HepG2 (cell line): ENCODE data around the gene ABCC10. TPM values are rescaled to one million over a fixed set of nuclear protein-coding genes. Genes with fewer than 3 reads are reported as not detected.

ENCODE experiments used
- ISX ChIP-seq: sonication (generic); formaldehyde crosslinking; conservative IDR thresholded peaks from 2 replicates; pipeline ENCODE4 v1.5.0; 2020; ENCODE audit warnings: missing genetic modification reagents
- MAFF ChIP-seq: IDR thresholded peaks from 2 replicates; pipeline ENCODE4 v1.6.1; 2011; ENCODE audit warnings: low read depth, low read length, improper control_type of control experiment
- NR2F1 ChIP-seq, 2 experiments: fragments of 450-650 bp in 1 of 2; formaldehyde crosslinking in 1 of 2; IDR thresholded peaks; 2 replicates each; pipeline versions ENCODE4 v1.5.0 to v1.6.1; 2016 to 2020; ENCODE audit warnings: mild to moderate bottlenecking in 1 of 2, missing compliant biosample characterization in 1 of 2, missing genetic modification reagents in 1 of 2, moderate library complexity in 1 of 2
- NR2F6 ChIP-seq, 2 experiments: IDR thresholded peaks; 2 replicates each; pipeline ENCODE4 v1.6.1; 2016; ENCODE audit warnings: antibody characterized with exemption in 1 of 2, mild to moderate bottlenecking in 1 of 2
- SMAD9 ChIP-seq: sonication (generic); formaldehyde crosslinking; IDR thresholded peaks from 2 replicates; pipeline ENCODE4 v1.5.1; 2020; ENCODE audit warnings: mild to moderate bottlenecking, missing genetic modification reagents
- ZFP90 ChIP-seq: sonication (generic); formaldehyde crosslinking; IDR thresholded peaks from 2 replicates; pipeline ENCODE4 v1.8.0; 2022; ENCODE audit warnings: missing genetic modification reagents, mild to moderate bottlenecking, inconsistent platforms, borderline replicate concordance
- ZKSCAN8 ChIP-seq: IDR thresholded peaks from 2 replicates; pipeline ENCODE4 v1.6.1; 2016; ENCODE audit warnings: borderline replicate concordance, missing genetic modification reagents, missing compliant biosample characterization
- ZMYM3 ChIP-seq: sonication (generic); formaldehyde crosslinking; IDR thresholded peaks from 2 replicates; pipeline ENCODE4 v1.5.1; 2020; ENCODE audit warnings: mild to moderate bottlenecking, missing genetic modification reagents
- ZNF225 ChIP-seq: sonication (generic); formaldehyde crosslinking; IDR thresholded peaks from 2 replicates; pipeline ENCODE4 v1.4.0; 2020; ENCODE audit warnings: mild to moderate bottlenecking, missing genetic modification reagents
- ZNF264 ChIP-seq: sonication (generic); formaldehyde crosslinking; IDR thresholded peaks from 2 replicates; pipeline ENCODE4 v1.4.0; 2020; ENCODE audit warnings: missing genetic modification reagents
- ZNF547 ChIP-seq: sonication (generic); formaldehyde crosslinking; IDR thresholded peaks from 2 replicates; pipeline ENCODE4 v1.5.1; 2020; ENCODE audit warnings: mild to moderate bottlenecking, missing genetic modification reagents
- ZNF660 ChIP-seq: sonication (generic); formaldehyde crosslinking; IDR thresholded peaks from 2 replicates; pipeline ENCODE4 v1.5.1; 2020; ENCODE audit warnings: mild to moderate bottlenecking, low read depth, missing genetic modification reagents, borderline replicate concordance
- polyA plus RNA-seq, 8 experiments: library from polyadenylated mRNA; depleted of rRNA in 3 of 8; stranded (reverse) in 7 of 8; unstranded in 1 of 8; fragments of >200 nt; fragmentation: Illumina TruSeq in 4 of 8; extraction: Trizol in 4 of 8; gene quantifications; 2 replicates each; pipeline versions ENCODE4 v1.2.1 to v1.2.3, GENCODE V29; 2011 to 2016; ENCODE audit warnings: low read depth in 4 of 8, missing spikeins in 1 of 8, mixed read lengths in 1 of 8; ENCODE audit not compliant: insufficient read depth in 1 of 8
- total RNA-seq, 5 experiments: library from RNA; depleted of rRNA; stranded (reverse); fragments of >200 nt; fragmentation: Illumina TruSeq; extraction: Trizol; gene quantifications; 2 replicates each; pipeline ENCODE4 v1.2.3, GENCODE V29; 2016; ENCODE audit warnings: low read depth in 1 of 5
- TF ChIP-seq, protein P1 (sequence below): sonication (generic); formaldehyde crosslinking; IDR thresholded peaks from 2 replicates; pipeline ENCODE4 v1.5.0; 2020; ENCODE audit warnings: missing genetic modification reagents, mild to moderate bottlenecking, borderline replicate concordance
- TF ChIP-seq, protein P2 (sequence below): sonication (generic); formaldehyde crosslinking; IDR thresholded peaks from 2 replicates; pipeline ENCODE4 v1.5.0; 2020; ENCODE audit warnings: missing genetic modification reagents
- TF ChIP-seq, protein P3 (sequence below): sonication (generic); formaldehyde crosslinking; IDR thresholded peaks from 2 replicates; pipeline ENCODE4 v1.5.1; 2020; ENCODE audit warnings: missing genetic modification reagents, mild to moderate bottlenecking, borderline replicate concordance
- TF ChIP-seq, protein P4 (sequence below): IDR thresholded peaks from 2 replicates; pipeline ENCODE4 v1.6.1; 2016; ENCODE audit warnings: missing compliant biosample characterization, missing genetic modification reagents, borderline replicate concordance

The ABCC10 gene
- total and polyA plus RNA-seq, 2 of the 13 experiments (the other 11 are each of a cell fraction or from before 2014, with no cell fraction given): 16.0 to 24.3 TPM

DNA sequence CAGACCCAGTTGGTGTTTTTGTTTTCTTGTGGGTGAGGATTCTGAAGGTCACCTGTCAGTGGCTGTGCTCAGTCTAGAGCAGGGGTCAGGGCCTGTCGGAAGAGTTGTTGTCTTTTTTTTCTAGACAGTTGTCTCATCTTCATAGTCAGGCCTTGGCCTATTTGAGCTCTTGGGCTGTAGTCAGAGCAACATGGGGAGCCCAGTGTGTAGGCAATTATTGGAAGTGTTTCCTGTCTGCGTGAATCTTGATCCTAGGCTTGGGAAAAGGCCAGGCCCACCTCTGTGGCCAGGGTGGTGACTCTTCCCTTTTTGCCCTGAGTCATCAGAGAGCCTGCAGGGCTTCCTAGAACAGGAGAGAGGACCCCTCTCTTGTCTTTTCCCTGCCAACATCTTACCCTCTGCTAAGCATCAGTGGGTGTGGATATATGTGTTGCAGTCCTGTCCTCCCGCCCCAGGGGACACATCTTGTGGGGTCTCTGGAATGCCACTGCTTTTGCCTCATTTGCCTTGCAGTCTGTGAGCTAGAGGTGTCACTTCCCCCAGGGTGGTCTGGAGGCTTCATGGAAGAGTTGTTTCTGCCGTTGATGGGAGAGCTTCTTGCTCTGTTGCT, 61.4 kb downstream of the ABCC10 start (continued):
- TF ChIP-seq NR2F6 (IDR thresholded peaks at IDR 0.05) (peak; percentile 75), NR2F6 (CRISPR knock-in tag; IDR thresholded peaks at IDR 0.05) (peak; percentile 87), NR2F1 (CRISPR knock-in tag; IDR thresholded peaks at IDR 0.05) (peak; percentile 64 to 65; a peak in 3 of 4 replicates), MAFF (peak; percentile 48), ISX (CRISPR knock-in tag) (0 out of 2 replicates have a peak, but pooled peaks have one; percentile 0), ZFP90 (CRISPR knock-in tag) (peak; percentile 51; the same call in 1 of the 2 replicates), ZNF264 (CRISPR knock-in tag) (peak; percentile 69), ZKSCAN8 (CRISPR knock-in tag) (no peak; the same call in 1 of the 2 replicates), SMAD9 (CRISPR knock-in tag) (no peak), ZNF660 (no peak), ZMYM3 (CRISPR knock-in tag) (peak; percentile 64; the same call in 1 of the 2 replicates), ZNF225 (CRISPR knock-in tag) (no peak), ZNF547 (CRISPR knock-in tag) (0 out of 2 replicates have a peak, but pooled peaks have one; percentile 31)
- TF ChIP-seq, protein P1, sequence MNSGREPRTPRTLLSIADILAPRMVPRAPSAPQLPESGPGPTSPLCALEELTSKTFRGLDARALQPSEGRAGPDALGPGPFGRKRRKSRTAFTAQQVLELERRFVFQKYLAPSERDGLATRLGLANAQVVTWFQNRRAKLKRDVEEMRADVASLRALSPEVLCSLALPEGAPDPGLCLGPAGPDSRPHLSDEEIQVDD: no peak
- TF ChIP-seq, protein P2, sequence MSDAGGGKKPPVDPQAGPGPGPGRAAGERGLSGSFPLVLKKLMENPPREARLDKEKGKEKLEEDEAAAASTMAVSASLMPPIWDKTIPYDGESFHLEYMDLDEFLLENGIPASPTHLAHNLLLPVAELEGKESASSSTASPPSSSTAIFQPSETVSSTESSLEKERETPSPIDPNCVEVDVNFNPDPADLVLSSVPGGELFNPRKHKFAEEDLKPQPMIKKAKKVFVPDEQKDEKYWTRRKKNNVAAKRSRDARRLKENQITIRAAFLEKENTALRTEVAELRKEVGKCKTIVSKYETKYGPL (CRISPR knock-in tag): no peak
- TF ChIP-seq, protein P3, sequence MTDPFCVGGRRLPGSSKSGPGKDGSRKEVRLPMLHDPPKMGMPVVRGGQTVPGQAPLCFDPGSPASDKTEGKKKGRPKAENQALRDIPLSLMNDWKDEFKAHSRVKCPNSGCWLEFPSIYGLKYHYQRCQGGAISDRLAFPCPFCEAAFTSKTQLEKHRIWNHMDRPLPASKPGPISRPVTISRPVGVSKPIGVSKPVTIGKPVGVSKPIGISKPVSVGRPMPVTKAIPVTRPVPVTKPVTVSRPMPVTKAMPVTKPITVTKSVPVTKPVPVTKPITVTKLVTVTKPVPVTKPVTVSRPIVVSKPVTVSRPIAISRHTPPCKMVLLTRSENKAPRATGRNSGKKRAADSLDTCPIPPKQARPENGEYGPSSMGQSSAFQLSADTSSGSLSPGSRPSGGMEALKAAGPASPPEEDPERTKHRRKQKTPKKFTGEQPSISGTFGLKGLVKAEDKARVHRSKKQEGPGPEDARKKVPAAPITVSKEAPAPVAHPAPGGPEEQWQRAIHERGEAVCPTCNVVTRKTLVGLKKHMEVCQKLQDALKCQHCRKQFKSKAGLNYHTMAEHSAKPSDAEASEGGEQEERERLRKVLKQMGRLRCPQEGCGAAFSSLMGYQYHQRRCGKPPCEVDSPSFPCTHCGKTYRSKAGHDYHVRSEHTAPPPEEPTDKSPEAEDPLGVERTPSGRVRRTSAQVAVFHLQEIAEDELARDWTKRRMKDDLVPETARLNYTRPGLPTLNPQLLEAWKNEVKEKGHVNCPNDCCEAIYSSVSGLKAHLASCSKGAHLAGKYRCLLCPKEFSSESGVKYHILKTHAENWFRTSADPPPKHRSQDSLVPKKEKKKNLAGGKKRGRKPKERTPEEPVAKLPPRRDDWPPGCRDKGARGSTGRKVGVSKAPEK (CRISPR knock-in tag): 0 out of 2 replicates have a peak, but pooled peaks have one; percentile 27
- TF ChIP-seq, protein P4, sequence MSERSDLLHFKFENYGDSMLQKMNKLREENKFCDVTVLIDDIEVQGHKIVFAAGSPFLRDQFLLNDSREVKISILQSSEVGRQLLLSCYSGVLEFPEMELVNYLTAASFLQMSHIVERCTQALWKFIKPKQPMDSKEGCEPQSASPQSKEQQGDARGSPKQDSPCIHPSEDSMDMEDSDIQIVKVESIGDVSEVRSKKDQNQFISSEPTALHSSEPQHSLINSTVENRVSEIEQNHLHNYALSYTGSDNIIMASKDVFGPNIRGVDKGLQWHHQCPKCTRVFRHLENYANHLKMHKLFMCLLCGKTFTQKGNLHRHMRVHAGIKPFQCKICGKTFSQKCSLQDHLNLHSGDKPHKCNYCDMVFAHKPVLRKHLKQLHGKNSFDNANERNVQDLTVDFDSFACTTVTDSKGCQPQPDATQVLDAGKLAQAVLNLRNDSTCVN (CRISPR knock-in tag): peak; percentile 100
